Cardiac fibroblast (primary cell): ENCODE data around the gene LRRC1.

ENCODE experiments used
- DNase-seq, 2 donors: peaks; one replicate each; pipeline versions ENCODE4 v3.0.0 to v3.0.0-alpha.2; 2010; ENCODE audit warnings: low read depth in 2 of 2
- H3K4me3 ChIP-seq, 2 donors: replicated peaks in 1 of 2; 1 replicate in 1 of 2; 2 replicates in 1 of 2; pipeline ENCODE4 v1.5.1; 2011; ENCODE audit warnings: low read depth in 2 of 2, low read length in 2 of 2, mild to moderate bottlenecking in 2 of 2, moderate library complexity in 1 of 2
- CTCF ChIP-seq: IDR thresholded peaks from one replicate; pipeline ENCODE4 v1.5.1; 2011; ENCODE audit warnings: low read depth, mild to moderate bottlenecking, low read length, inconsistent platforms

Gene LRRC1

GRCh38 chr6:53829698-53830221 lies 35.0 kb downstream of the LRRC1 start:
- no peak for DNase-seq
- TF ChIP-seq CTCF = no peak

GRCh38 chr6:53830366-53830765 lies 35.6 kb downstream of the LRRC1 start:
- TF ChIP-seq CTCF = no peak
- H3K4me3 ChIP-seq = no peak overlapping the region
- no peak for DNase-seq

More at GRCh38 chr6:53829698-53830221, 35.0 kb downstream of the LRRC1 start:
- no peak overlapping the region for H3K4me3 ChIP-seq

- no peak for DNase-seq
- TF ChIP-seq CTCF = no peak
- no peak overlapping the region for H3K4me3 ChIP-seq
Observed at GRCh38 chr6:53831081-53831869, 36.5 kb downstream of the LRRC1 start.

GRCh38 chr6:53831936-53832660 lies 37.3 kb downstream of the LRRC1 start:
- DNase-seq = no peak
- TF ChIP-seq CTCF = no peak

GRCh38 chr6:53833155-53833554 lies 38.4 kb downstream of the LRRC1 start:
- no peak for TF ChIP-seq CTCF
- no peak overlapping the region for H3K4me3 ChIP-seq
- DNase-seq = no peak

More at GRCh38 chr6:53831936-53832660, 37.3 kb downstream of the LRRC1 start:
- H3K4me3 ChIP-seq = no peak overlapping the region

GRCh38 chr6:53834132-53834531 lies 39.3 kb downstream of the LRRC1 start:
- no peak overlapping the region for H3K4me3 ChIP-seq
- DNase-seq = no peak
- TF ChIP-seq CTCF = no peak
